Caco-2 (cell line): ENCODE results near the gene RPUSD2. TPM values are rescaled to one million over a fixed set of nuclear protein-coding genes. Genes with fewer than 3 reads are reported as not detected.

Experiments
- BruUV-seq: library from RNA; stranded (reverse); fragments of 400-500 nt; replicated peaks from 2 replicates; lab custom pipeline; 2021; lab: Mats Ljungman, UMichigan
- CTCF ChIA-PET: fragments of 300-600 bp; sonication (Branson Sonifier 250); formaldehyde crosslinking; loops from one replicate; lab custom pipeline; 2022; ENCODE audit warnings: antibody characterized with exemption; lab: Charles Lee
- POLR2A ChIA-PET: fragments of 300-600 bp; sonication (Branson Sonifier 250); formaldehyde crosslinking; loops from one replicate; lab custom pipeline; 2022; ENCODE audit warnings: antibody characterized with exemption; lab: Charles Lee
- DNase-seq, 2 experiments: peaks; one replicate each; pipeline versions ENCODE4 v3.0.0 to v3.0.0-alpha.2; 2020 to 2022
- H3K27me3 ChIP-seq: replicated peaks from 2 replicates; pipeline ENCODE4 v1.6.0; 2011; ENCODE audit warnings: low read length; ENCODE audit not compliant: control insufficient read depth, insufficient read depth
- H3K36me3 ChIP-seq: 2 replicates; pipeline ENCODE4 v1.5.1; 2011; ENCODE audit warnings: low read length; ENCODE audit not compliant: control insufficient read depth, insufficient read depth
- H3K4me1 ChIP-seq: fragments of 250-450 bp; sonication (Bioruptor Pico); 2 replicates; pipeline ENCODE4 v1.5.1; 2020; ENCODE audit warnings: mild to moderate bottlenecking
- H3K4me3 ChIP-seq: 2 replicates; pipeline ENCODE4 v1.5.1; 2011; ENCODE audit warnings: low read depth, mild to moderate bottlenecking, control low read depth, low read length
- H3K9me3 ChIP-seq: fragments of 250-450 bp; sonication (Bioruptor Pico); 2 replicates; pipeline ENCODE4 v1.5.1; 2020; ENCODE audit warnings: mild to moderate bottlenecking, moderate library complexity
- H3K27ac Mint-ChIP-seq: one replicate; pipeline ENCODE4 v1.8.0; 2022; ENCODE audit warnings: mixed read lengths; ENCODE audit not compliant: unreplicated experiment
- H3K27me3 Mint-ChIP-seq: one replicate; pipeline ENCODE4 v1.8.0; 2022; ENCODE audit warnings: mixed read lengths; ENCODE audit not compliant: insufficient read depth, unreplicated experiment
- H3K36me3 Mint-ChIP-seq: one replicate; pipeline ENCODE4 v1.8.0; 2022; ENCODE audit warnings: mild to moderate bottlenecking, mixed read lengths; ENCODE audit not compliant: insufficient read depth, unreplicated experiment
- H3K4me1 Mint-ChIP-seq: one replicate; pipeline ENCODE4 v1.8.0; 2022; ENCODE audit warnings: low read depth, mixed read lengths; ENCODE audit not compliant: unreplicated experiment
- H3K4me3 Mint-ChIP-seq: one replicate; pipeline ENCODE4 v1.8.0; 2022; ENCODE audit warnings: mild to moderate bottlenecking, moderate library complexity, mixed read lengths; ENCODE audit not compliant: unreplicated experiment
- H3K9me3 Mint-ChIP-seq: one replicate; pipeline ENCODE4 v1.8.0; 2022; ENCODE audit warnings: mixed read lengths; ENCODE audit not compliant: unreplicated experiment
- intact Hi-C: fragments of 100-400 bp; cut with micrococcal nuclease; formaldehyde crosslinking; loops from one replicate; pipeline ENCODE4 v1.10.0; 2022; ENCODE audit not compliant: unreplicated experiment
- total RNA-seq: library from RNA; stranded (reverse); gene quantifications from 2 replicates; pipeline ENCODE4 v1.2.3, GENCODE V29; 2022
- TF ChIP-seq, protein P1 (sequence below), 2 experiments: fragments of 200-600 bp in 1 of 2; IDR thresholded peaks; 1 replicate in 1 of 2; 2 replicates in 1 of 2; pipeline versions ENCODE4 v1.5.1 to v1.8.0; 2011 to 2022; ENCODE audit warnings: antibody characterized with exemption in 1 of 2, control low read depth in 1 of 2, inconsistent platforms in 1 of 2, low read depth in 1 of 2, low read length in 1 of 2, mild to moderate bottlenecking in 1 of 2, moderate library complexity in 1 of 2; ENCODE audit not compliant: insufficient read depth in 1 of 2, severe bottlenecking in 1 of 2, unreplicated experiment in 1 of 2

The RPUSD2 gene
- total RNA-seq, 1 experiment from 2014 or later, result 14.6 TPM

DNA sequence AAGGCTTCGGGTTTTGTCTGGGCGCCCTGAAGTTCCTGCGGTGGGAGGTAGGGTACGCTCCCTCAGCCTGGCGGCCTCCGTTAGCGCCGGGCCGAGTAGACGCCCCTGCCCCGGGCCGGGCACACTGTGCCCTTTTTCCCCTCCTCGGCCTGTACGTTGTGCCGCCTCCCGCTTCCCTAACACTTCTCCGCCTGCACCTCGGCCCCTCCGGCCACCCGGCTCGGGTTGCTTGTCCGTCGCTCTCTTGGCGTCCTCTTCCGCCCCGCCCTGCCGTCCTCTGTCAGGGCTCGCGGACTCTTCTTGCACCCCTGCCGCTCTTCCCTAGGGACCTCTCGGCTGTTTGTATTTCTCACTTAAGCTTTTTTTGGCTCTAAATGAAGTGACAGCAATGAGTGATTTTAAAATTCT, 25.3 kb downstream of the RPUSD2 start:
- peak; percentile 66 to 71 for DNase-seq
- Histone ChIP-seq H3K4me3 (peak overlapping the region; percentile 93), H3K36me3 (no peaks in the 10 kb centered on the region), H3K27me3 (no peaks in the 10 kb centered on the region), H3K9me3 (no peaks in the 10 kb centered on the region), H3K4me1 (peaks cover 8% of the 10 kb centered on the region; the same call in 1 of the 2 replicates)
- TF ChIP-seq, protein P1, sequence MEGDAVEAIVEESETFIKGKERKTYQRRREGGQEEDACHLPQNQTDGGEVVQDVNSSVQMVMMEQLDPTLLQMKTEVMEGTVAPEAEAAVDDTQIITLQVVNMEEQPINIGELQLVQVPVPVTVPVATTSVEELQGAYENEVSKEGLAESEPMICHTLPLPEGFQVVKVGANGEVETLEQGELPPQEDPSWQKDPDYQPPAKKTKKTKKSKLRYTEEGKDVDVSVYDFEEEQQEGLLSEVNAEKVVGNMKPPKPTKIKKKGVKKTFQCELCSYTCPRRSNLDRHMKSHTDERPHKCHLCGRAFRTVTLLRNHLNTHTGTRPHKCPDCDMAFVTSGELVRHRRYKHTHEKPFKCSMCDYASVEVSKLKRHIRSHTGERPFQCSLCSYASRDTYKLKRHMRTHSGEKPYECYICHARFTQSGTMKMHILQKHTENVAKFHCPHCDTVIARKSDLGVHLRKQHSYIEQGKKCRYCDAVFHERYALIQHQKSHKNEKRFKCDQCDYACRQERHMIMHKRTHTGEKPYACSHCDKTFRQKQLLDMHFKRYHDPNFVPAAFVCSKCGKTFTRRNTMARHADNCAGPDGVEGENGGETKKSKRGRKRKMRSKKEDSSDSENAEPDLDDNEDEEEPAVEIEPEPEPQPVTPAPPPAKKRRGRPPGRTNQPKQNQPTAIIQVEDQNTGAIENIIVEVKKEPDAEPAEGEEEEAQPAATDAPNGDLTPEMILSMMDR (IDR thresholded peaks at IDR 0.05; ENCODE audit: insufficient read depth in 1 of 2, low read depth in 1 of 2, low read length in 1 of 2, severe bottlenecking in 1 of 2, unreplicated experiment in 1 of 2), result no peak
- no TSS peak for BruUV-seq
- Mint-ChIP-seq H3K4me3 (peak overlapping the region; percentile 99), H3K36me3 (peaks cover 24% of the 10 kb centered on the region), H3K27me3 (no peaks in the 10 kb centered on the region), H3K9me3 (no peaks in the 10 kb centered on the region), H3K4me1 (peaks cover 27% of the 10 kb centered on the region), H3K27ac (peak overlapping the region; percentile 100)
- intact Hi-C loops, result loop anchor here (5.0 to 10.0 kb wide), 2 partner anchors 98 to 190 kb away; no protein-coding TSS in a partner anchor
- ChIA-PET CTCF (no interaction called here), POLR2A (no interaction called here)

DNA sequence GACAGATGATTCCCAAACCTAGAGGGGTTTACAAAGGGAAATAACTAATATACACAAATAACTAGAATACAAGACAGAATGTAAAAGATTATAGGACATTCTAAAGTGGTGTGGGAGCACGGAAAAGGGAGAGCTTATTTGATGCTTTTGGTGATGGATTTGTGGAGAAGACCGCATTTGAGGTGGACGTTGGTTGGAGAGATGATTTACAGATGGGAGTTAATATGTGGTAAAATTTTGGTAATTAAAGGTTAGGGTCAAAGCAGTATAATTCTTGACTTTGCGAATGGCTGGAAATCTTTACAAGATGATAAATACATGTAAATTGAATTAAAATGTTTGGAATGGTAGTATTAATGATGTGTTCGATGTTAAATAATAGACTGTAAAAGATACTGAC, 26.1 kb downstream of the RPUSD2 start:
- Histone ChIP-seq H3K36me3 (no peaks in the 10 kb centered on the region), H3K4me3 (peak overlapping the region; percentile 93), H3K4me1 (peaks cover 7% of the 10 kb centered on the region; the same call in 1 of the 2 replicates), H3K27me3 (no peaks in the 10 kb centered on the region), H3K9me3 (no peaks in the 10 kb centered on the region)
- H3K4me3 Mint-ChIP-seq, result peak overlapping the region; percentile 99
- intact Hi-C loops, result loop anchor here (10.0 kb wide), 1 partner anchor 190 kb away; no protein-coding TSS in a partner anchor
- POLR2A ChIA-PET, result no interaction called here
- H3K36me3 Mint-ChIP-seq, result peaks cover 24% of the 10 kb centered on the region
- no peaks in the 10 kb centered on the region for H3K9me3 Mint-ChIP-seq
- no peak for DNase-seq
- H3K4me1 Mint-ChIP-seq, result peaks cover 20% of the 10 kb centered on the region
- H3K27me3 Mint-ChIP-seq, result no peaks in the 10 kb centered on the region
- CTCF ChIA-PET, result no interaction called here
- TF ChIP-seq, protein P1 (IDR thresholded peaks at IDR 0.05; ENCODE audit: insufficient read depth in 1 of 2, low read depth in 1 of 2, low read length in 1 of 2, severe bottlenecking in 1 of 2, unreplicated experiment in 1 of 2), result no peak
- no TSS peak for BruUV-seq
- H3K27ac Mint-ChIP-seq, result peak overlapping the region; percentile 100

DNA sequence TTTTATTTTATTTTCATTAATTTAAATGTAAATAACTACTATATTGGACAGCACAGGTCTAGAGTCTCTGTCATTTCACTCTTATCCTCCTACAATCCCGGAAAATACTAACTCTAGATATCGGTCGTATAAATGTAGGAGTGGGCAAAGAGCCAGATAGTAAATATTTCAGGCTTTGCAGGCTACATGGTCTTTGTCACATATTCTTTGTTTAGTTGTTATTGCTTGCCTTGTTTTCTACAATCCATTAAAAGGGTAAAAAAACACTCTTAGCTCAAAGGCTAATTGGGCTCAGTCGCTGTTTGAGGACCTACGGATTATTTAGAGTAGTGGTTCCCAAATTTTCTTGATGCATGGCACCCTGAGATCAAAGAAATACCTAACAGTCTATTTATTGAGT, 26.7 kb downstream of the RPUSD2 start:
- Histone ChIP-seq H3K27me3 (no peaks in the 10 kb centered on the region), H3K9me3 (no peaks in the 10 kb centered on the region), H3K4me3 (peak overlapping the region; percentile 93), H3K4me1 (peaks cover 4% of the 10 kb centered on the region; the same call in 1 of the 2 replicates), H3K36me3 (no peaks in the 10 kb centered on the region)
- ChIA-PET CTCF (no interaction called here), POLR2A (no interaction called here)
- H3K4me3 Mint-ChIP-seq, result no peak overlapping the region
- H3K27me3 Mint-ChIP-seq, result no peaks in the 10 kb centered on the region
- no peak overlapping the region for H3K27ac Mint-ChIP-seq
- peaks cover 24% of the 10 kb centered on the region for H3K36me3 Mint-ChIP-seq
- TF ChIP-seq, protein P1 (IDR thresholded peaks at IDR 0.05; ENCODE audit: insufficient read depth in 1 of 2, low read depth in 1 of 2, low read length in 1 of 2, severe bottlenecking in 1 of 2, unreplicated experiment in 1 of 2), result no peak
- BruUV-seq, result no TSS peak
- no peak for DNase-seq
- intact Hi-C loops, result loop anchor here (10.0 kb wide), 1 partner anchor 189 kb away; no protein-coding TSS in a partner anchor
- peaks cover 14% of the 10 kb centered on the region for H3K4me1 Mint-ChIP-seq
- no peaks in the 10 kb centered on the region for H3K9me3 Mint-ChIP-seq
